GM23248 (cell line): ENCODE data around the gene ZBTB8OS.

Source experiments
- EZH2 ChIP-seq: fragments of 200-600 bp; sonication (generic); IDR thresholded peaks from 2 replicates; pipeline ENCODE4 v1.6.1; 2018; ENCODE audit warnings: antibody characterized with exemption, mild to moderate bottlenecking; ENCODE audit not compliant: insufficient read depth, poor library complexity, severe bottlenecking
- EZH2phosphoT487 ChIP-seq: fragments of 200-600 bp; sonication (generic); IDR thresholded peaks from 2 replicates; pipeline ENCODE4 v1.6.1; 2018; ENCODE audit warnings: antibody characterized with exemption, moderate library complexity, mild to moderate bottlenecking, low read depth; ENCODE audit not compliant: insufficient read depth

GRCh38 chr1:32681999-32682398 lies 31.6 kb upstream of the ZBTB8OS start:
- TF ChIP-seq EZH2 (no peak), EZH2phosphoT487 (no peak)
